Stimulated activated CD8-positive, alpha-beta memory T cell treated with anti-CD3 and anti-CD28 coated beads, Interleukin-15, amount 100 ng/mL, for 48 hours (primary cell): ENCODE measurements around the gene C11orf58.

ENCODE experiments used
- DNase-seq, 2 donors: peaks; one replicate each; pipeline ENCODE4 v3.0.0-alpha.2; 2020; ENCODE audit warnings: low read depth in 2 of 2

Gene C11orf58

DNA sequence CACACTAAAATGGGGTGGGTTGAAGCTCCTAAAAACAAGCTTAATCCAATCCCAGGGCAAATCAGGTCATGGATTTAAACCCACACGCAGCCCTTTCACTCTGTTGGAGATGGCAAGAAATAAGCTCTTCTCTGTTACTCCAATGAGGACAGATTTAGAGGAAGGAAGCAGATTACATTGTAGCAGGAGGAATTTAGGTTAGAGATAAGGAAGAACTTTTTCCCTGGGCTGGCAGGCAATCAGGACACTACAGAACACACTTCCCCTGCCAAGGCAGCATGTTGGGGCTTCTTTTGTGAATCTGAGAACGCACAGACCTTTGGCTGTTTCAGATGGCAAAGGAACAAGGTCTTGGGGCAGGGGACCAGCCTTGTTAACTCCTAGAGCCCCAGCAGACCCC is 46.2 kb downstream of the C11orf58 start:
- no peak for DNase-seq

DNA sequence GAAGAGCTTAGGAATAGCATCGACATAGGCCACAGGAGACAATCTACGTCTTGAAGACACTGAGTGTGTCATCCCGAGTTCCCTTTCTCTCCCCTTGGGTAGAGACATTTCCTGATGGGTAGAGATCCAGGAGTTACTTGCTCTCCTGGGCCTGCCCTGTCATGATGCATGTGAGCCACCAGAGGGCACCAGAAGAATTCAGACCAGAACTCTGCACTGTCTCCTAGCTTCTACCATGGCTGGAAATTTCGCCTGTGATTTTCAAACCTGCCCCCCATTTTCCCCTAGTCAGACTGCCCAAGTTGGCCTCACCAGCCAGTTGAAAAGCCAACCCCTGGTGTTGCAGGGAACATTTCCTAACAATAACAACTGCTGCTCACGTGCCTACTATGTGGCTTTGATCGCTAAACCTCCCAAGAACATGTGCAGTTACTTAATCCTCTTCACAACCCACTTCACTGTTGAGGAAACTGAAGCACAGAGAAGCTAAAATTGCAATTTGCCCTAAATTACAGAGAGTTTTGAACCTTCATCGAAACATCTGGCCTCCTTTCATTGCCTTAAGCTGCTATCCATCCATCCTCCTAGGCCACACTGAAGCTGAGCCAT is 47.2 kb downstream of the C11orf58 start:
- DNase-seq: peak; percentile 23 to 29

DNA sequence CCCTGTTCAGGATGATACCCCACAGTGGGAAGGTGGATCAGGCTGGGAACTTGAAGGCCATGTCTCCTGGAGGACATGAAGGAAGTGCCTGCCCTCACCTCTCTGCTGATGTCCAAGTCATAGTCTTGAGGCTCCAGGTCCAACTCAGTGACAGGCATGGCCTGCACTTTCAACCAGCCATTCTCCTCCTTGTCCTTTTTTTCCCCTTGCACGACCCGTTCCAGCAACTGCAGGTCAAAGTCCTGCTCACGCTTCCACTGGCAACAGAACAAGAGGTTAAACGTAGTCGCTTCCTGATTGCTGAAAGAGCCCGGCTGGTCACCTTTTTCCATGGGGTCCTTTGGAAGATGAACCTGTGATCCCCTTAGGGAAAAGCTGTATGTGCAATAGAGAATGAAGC is 47.7 kb downstream of the C11orf58 start:
- no peak for DNase-seq

DNA sequence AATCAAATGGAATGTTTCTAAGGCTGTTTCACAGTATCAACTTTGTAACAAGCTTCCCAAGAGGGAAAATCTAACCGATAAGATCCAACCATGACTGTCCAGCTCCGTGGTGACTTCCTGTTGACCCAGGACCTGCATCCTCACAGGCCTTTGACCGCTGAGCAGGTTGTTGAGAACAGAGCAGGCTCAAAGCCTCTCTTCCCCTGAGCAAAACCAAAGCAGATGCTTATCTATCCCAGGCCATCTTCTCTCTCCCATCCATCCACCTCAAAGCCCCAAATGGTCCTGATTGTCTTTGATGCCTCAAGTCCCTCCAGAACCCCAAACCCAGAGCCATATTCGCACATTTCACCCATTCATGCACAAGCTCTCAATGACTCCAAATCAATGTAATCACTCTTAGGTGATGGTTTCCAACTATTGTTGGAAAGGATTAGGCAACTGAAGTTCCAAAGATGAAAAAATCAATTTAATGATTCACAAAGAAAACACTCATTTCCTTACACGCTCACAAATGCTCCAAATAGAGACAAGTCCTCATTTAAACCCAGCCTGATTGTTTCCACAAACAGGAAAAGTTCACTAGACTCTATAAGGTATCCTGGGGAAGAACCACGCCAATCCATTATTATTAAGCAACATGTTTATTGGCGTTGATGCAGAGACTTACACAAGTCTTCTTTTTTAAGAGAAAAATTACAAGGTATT is 48.7 kb downstream of the C11orf58 start:
- no peak for DNase-seq

- peak; percentile 30 to 36 for DNase-seq
Observed at GRCh38 chr11:16788141-16789062, 50.0 kb downstream of the C11orf58 start.

DNA sequence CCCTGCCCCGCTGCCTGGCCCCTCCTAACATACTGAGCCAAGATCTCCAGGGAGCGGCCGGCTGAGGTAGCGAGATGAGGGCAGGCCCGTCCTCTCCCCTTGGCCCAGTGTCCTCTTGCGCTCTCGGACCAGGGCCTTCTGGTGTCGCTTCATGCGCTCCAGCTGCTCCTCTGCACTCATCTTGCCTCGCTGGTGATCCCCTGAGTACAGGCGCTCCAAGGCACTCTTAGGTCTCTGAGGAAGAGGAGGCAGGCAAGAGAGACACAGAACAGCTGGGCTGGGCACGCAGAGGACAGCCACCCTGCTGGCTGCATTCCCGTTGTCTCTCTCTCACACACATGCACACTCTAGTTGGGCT is 50.6 kb downstream of the C11orf58 start:
- DNase-seq: no peak

- DNase-seq: no peak
Observed at GRCh38 chr11:16789560-16790485, 51.4 kb downstream of the C11orf58 start.

GRCh38 chr11:16790486-16791190 is 52.2 kb downstream of the C11orf58 start:
- no peak for DNase-seq

DNA sequence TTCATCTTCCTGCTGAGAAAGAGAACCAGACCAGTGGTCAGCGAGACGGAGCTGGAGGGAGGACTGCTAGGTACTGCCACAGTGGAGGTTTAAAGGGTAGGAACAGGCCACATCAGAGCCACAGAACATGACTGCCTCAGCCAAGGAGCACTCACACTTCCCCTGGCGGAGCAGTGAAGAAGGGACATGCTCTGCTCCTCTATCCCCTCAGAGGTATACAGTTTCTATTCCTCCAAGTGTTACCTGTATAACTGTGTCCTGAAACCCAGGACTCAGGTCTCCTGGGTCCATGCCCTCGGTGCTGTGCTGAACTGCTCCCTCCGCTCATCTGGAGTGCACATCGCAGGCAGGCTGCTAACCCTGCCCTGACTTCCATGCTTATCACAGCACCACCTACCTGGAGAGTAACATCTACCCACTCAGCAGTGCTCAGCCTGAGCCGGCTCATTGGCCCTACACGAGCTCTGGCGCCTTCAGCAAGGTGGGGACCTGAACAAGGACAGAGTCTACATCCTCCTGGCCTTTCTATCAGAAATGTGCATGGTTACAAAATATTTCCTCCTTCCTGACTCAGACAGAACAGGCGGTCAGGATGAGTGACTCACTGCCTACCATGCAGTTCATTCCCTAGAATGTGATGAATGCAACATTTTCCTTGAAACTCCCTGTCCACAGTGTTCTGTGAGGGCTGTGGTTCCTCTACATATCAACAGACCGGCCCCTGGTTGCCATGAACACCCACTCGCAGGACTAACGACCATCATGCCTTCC is 52.9 kb downstream of the C11orf58 start:
- no peak for DNase-seq

- no peak for DNase-seq
Observed at GRCh38 chr11:16792426-16792825, 54.0 kb downstream of the C11orf58 start.

DNA sequence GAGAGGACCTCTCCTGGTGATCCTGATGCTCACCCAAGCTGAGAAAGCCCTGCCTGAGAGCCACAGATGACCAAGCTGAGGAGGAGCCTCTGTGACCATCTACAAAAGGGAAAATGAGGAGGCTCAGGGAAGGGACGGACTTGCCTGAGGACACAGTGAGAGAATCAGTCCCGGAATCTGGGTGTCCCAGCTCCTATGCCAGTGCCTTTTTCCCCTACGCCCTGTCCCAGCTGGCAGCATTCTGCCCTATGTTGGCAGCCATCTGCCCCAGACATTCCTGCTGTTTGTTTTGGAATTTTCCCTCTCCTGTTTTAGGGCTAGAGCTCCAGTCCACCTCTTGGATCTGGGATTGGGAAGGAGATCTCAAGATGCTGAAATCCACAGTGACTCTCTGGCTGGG is 54.6 kb downstream of the C11orf58 start:
- no peak for DNase-seq

DNA sequence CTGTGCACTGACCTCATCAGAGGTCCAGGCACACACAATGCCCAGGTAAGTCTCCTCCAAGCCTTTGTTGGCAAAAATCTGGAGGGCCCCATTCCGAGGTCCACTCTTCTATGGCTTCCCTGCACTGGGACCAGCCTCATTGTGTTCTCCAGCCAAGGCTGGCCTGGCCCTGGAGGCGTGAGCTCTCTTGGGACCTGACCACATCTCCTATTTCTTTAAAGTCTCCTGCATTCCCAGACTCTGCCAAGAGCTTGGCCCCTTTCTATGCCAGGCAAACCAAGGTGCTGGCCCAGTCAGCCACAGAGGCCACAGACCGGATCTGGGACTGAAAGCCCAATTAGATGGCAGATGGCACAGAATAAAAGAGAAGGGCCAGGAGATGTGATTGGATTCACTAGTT is 55.1 kb downstream of the C11orf58 start:
- DNase-seq: no peak

GRCh38 chr11:16794047-16794818 is 55.8 kb downstream of the C11orf58 start:
- DNase-seq: no peak

DNA sequence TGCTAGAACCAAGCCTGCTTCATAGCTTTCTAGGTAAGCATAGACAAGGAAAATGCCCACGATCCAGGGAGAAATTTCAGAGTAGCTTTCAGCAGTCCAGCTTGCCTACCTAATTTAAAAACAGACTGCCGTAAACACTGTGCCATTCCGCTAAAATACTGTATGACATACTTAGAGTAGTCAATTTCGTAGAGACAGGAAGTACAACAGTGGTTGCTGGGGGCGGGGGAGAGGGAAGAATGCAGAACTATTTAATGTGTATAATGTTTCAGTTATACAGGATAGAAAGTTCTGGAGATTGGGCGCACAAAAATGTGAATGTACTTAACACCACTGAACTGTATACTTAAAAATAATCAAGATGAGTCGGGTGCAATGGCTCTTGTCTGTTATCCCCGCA is 56.7 kb downstream of the C11orf58 start:
- DNase-seq: no peak

DNA sequence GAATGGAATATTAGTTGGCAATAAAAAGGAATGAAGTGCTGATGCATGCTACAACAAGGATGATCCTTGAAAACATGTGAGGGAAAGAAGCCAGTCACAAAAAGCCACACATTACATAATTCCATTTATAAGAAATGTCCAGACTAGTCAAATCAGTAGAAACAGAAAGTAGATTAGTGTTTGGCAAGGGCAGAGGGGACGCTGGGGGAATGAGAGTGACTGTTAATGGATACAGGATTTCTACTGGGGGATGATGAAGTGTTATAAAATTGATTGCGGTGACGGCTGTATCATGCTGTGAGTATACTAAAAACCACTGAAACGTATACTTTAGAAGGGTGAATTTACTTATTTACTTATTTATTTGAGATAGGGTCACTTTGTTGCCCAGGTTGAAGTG is 57.9 kb downstream of the C11orf58 start:
- DNase-seq: no peak

DNA sequence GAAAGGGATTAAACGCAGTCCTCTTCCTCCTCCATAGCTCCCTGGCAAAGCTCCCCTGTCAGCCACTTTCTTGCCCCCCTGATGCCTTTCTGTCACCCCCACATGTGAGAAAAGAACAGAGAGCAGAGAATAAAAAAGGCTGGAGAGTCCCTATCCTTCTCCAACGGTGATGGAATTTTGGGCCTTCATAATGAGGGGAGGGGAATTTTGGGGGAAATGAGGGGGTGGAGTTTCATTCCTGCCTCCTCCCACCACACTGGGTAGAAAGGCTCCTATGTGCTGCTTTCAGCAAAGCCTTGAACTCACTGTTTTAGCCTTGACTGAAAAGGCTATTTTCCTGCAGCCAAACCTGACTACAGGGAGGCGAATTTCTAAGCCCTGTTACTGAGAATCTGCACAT is 59.3 kb downstream of the C11orf58 start:
- no peak for DNase-seq

DNA sequence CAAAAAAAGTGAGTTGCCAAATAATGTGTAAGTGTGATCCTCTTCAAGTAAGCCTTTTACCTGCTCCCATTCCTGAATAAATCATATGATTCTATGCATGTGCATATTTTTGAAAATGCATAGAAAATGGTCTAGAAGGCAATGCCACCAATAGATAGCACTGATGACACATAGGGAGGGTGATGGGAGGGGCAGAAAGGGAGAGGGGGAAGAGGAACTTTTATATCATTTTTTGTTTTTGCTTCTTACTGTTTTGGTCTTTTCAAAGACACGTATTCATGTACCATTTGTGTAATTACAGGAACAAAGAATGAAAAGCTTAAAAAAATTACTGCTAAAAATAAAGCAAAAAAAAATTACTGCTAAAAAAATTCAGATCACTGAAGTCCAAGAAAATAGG is 60.8 kb downstream of the C11orf58 start:
- no peak for DNase-seq

DNA sequence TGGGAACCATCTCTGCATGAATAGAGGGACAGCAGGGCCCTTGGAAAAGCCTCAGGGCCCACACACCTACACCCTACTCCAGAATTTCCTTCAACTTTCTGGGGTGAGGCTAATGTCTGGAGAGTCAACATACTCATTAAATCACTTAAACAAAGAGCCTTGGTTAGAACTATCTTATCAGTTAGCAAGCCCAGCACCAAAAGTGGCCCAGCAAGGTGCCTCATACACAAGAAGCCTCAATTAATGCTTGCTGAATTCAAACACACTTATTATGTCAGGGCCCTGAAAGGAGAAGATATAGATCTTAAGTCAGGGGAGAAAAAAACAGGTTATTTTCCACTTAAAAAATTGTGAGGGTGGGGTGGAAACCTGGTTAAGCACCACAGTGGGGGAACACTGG is 61.4 kb downstream of the C11orf58 start:
- no peak for DNase-seq

DNA sequence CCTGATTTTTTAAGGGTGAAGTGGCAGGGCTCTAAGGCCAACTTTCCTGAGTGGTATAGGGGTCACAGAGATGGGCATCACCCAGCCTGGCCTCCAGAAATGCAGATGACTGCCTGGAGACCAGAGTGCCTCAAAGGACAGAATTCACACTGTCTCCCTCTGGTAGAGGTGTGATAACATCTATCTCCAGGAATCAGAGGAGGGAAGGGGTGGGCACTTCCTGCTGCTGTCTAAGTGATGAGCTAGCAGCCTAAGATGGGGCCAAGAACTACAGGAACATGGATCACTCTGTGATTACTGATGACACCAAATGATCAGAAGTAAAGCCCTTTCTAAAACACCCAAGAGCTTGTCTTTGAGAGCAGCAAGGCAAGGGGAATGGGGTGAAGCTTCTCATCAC is 61.9 kb downstream of the C11orf58 start:
- no peak for DNase-seq
